ENCODE measurements around the gene PDE4D. TPM values are rescaled to one million over a fixed set of nuclear protein-coding genes. Genes with fewer than 3 reads are reported as not detected.
A peak's percentile ranks its signal among the peaks of the same experiment; 100 is the strongest.
"Not testable (repeated sequence)": the region's sequence is repeated elsewhere in the genome, so short reads cannot be mapped to it uniquely, and the experiment has no call there.

Gene PDE4D
- total RNA-seq, 2 donors from 2014 or later, result 33.8 to 82.6 TPM

- intact Hi-C loops (cut with DNase I), result no loop called here
- no peak for DNase-seq
- no peak for ATAC-seq
These were observed 908.2 kb downstream of the PDE4D start for GRCh38 chr5:58985311-58985710.

- no peak for ATAC-seq
- intact Hi-C loops (cut with DNase I), result no loop called here
- no peak for DNase-seq
These were observed 909.7 kb downstream of the PDE4D start for GRCh38 chr5:58983526-58984452.

- intact Hi-C loops (cut with DNase I), result no loop called here
- DNase-seq, result no peak
- ATAC-seq, result no peak
These were observed 912.6 kb downstream of the PDE4D start for GRCh38 chr5:58980890-58981289.

- DNase-seq (no peak), ATAC-seq (peak; percentile 59 to 69)
- intact Hi-C loops (cut with DNase I), result no loop called here
These were observed 914.4 kb downstream of the PDE4D start for GRCh38 chr5:58979090-58979489.

GRCh38 chr5:58974601-58975000 lies 918.9 kb downstream of the PDE4D start:
- DNase-seq (no peak), ATAC-seq (no peak)
- intact Hi-C loops (cut with DNase I), result no loop called here

- no peak for ATAC-seq
- DNase-seq, result no peak
- intact Hi-C loops (cut with DNase I), result no loop called here
These were observed 919.4 kb downstream of the PDE4D start for GRCh38 chr5:58974083-58974482.

- intact Hi-C loops (cut with DNase I), result no loop called here
- no peak for DNase-seq
- peak in 1 of 2 donors; percentile 44 for ATAC-seq
These were observed 921.2 kb downstream of the PDE4D start for GRCh38 chr5:58972301-58972700.

- intact Hi-C loops (cut with DNase I), result no loop called here
- DNase-seq, result no peak
- no peak for ATAC-seq
These were observed 922.8 kb downstream of the PDE4D start for GRCh38 chr5:58970766-58971165.

GRCh38 chr5:58969795-58970194 lies 923.7 kb downstream of the PDE4D start:
- no peak for DNase-seq
- no peak for ATAC-seq
- intact Hi-C loops (cut with DNase I), result no loop called here

GRCh38 chr5:58969253-58969652 lies 924.3 kb downstream of the PDE4D start:
- no peak for ATAC-seq
- DNase-seq, result no peak
- intact Hi-C loops (cut with DNase I), result no loop called here

- intact Hi-C loops (cut with DNase I), result no loop called here
- DNase-seq (no peak), ATAC-seq (no peak)
These were observed 925.2 kb downstream of the PDE4D start for GRCh38 chr5:58968350-58968749.

- DNase-seq (no peak), ATAC-seq (no peak)
- intact Hi-C loops (cut with DNase I), result no loop called here
These were observed 925.8 kb downstream of the PDE4D start for GRCh38 chr5:58967597-58968281.

- ATAC-seq, result no peak
These were observed 927.7 kb downstream of the PDE4D start for GRCh38 chr5:58965677-58966414.

GRCh38 chr5:58963821-58964220 lies 929.7 kb downstream of the PDE4D start:
- ATAC-seq, result no peak

More at GRCh38 chr5:58965677-58966414, 927.7 kb downstream of the PDE4D start:
- intact Hi-C loops (cut with DNase I), result no loop called here
- no peak for DNase-seq

GRCh38 chr5:58963361-58963760 lies 930.2 kb downstream of the PDE4D start:
- ATAC-seq, result no peak
- no peak for DNase-seq
- intact Hi-C loops (cut with DNase I), result no loop called here

More at GRCh38 chr5:58963821-58964220, 929.7 kb downstream of the PDE4D start:
- intact Hi-C loops (cut with DNase I), result no loop called here
- DNase-seq, result no peak

- ATAC-seq (no peak), DNase-seq (no peak)
- intact Hi-C loops (cut with DNase I), result no loop called here
These were observed 931.8 kb downstream of the PDE4D start for GRCh38 chr5:58961631-58962280.

- DNase-seq, result no peak
- ATAC-seq, result no peak
These were observed 934.8 kb downstream of the PDE4D start for GRCh38 chr5:58958701-58959100.

GRCh38 chr5:58953218-58953617 lies 940.3 kb downstream of the PDE4D start:
- ATAC-seq; DNase-seq; intact Hi-C loops (cut with DNase I): not testable (repeated sequence)

More at GRCh38 chr5:58958701-58959100, 934.8 kb downstream of the PDE4D start:
- intact Hi-C loops (cut with DNase I), result no loop called here

GRCh38 chr5:58950224-58950623 lies 943.3 kb downstream of the PDE4D start:
- ATAC-seq (no peak), DNase-seq (no peak)
- intact Hi-C loops (cut with DNase I), result no loop called here

Measured in left cardiac atrium (tissue), 4 donors.